GM18498 (cell line): ENCODE results near the gene STXBP6.
A peak's percentile ranks its signal among the peaks of the same experiment; 100 is the strongest.

Experiments used
- ATAC-seq: cut with Tn5 transposase; IDR thresholded peaks from one replicate; pipeline ENCODE4 v1.9.1; 2021; ENCODE audit warnings: mild to moderate bottlenecking, moderate library complexity; ENCODE audit not compliant: unreplicated experiment

Gene STXBP6

GRCh38 chr14:25049568-25050268 lies at the start of gene STXBP6:
Gene STXBP6 (minus strand): TSS chr14:25050147. CDS start chr14:24974818, 75,329 bp downstream.
- ATAC-seq, result peak; percentile 72

DNA sequence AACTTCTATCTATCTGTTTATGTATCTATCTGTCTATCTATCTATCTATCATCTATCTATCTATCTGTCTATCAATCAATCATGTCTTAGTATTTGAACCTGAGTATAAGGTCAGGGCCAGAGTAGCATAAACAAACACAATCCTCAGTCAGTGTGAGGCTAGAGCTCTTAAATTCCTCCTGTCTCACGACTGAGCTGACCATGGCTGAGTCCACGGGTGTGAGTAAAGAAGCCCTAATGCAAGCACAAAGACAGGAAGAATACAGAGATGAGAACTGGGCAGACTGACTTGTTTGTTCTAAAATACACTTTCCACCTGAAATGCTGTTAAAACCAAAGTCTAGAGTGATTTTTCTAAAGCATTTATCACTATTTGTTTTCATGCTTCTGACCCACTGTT lies 47.2 kb upstream of the STXBP6 start:
- no peak for ATAC-seq

DNA sequence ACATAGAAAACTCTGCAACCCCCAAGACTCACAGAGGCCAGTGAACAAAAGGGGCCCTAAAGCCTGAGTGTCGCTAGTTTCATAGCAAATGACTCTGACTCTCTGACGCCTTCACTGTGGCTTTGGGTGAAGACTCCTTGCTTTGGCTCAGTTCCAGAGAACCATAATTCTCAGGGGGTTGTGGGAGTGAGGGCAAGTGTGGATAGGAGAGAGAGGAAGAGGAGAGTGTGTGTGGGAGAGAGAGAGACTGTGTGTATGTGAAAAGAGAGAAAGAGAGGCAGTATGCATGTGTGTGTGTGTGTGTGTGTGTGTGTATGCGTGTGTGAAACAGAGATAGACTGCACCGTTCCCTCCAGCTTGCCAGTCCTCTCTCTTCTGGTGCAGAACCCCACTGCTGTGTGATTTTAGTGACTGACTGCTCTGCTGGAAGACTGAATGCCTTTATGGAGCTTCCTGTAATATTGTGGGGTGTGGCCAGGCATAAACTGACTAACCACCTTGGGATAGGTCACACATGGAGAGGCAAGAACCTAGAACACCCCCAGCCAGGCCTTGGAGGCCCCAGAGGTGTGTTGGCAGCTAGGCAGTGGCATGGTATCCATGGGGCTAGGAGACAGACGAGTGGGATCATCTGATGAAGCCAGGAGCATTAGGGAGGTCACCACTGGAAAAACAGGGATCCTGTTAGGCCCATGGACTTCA lies 45.9 kb upstream of the STXBP6 start:
- no peak for ATAC-seq

- ATAC-seq, result no peak
These were observed 44.4 kb upstream of the STXBP6 start for GRCh38 chr14:25094171-25094907.

DNA sequence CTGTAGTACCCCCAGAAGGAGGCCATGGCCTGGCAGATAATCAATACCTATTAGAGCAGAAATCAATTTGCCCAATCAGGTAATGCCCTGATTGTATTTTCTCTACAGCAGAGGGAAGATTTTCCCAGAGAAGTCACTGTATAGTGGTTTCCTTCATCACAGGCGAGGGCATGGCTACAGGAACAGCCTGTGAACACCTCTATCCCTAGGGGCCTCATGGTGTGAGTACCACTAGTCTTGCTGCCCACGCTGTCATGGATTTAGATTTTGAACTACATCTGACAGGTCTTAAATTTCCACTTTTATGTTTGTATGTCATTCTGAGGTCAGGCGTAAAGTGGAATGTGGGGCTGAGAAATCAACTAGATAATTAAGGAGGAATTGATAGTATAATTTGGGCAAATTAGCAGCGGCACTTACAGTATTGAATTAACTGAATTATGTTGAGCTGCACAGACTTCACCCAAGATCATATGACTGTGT lies 42.4 kb upstream of the STXBP6 start:
- ATAC-seq, result no peak

DNA sequence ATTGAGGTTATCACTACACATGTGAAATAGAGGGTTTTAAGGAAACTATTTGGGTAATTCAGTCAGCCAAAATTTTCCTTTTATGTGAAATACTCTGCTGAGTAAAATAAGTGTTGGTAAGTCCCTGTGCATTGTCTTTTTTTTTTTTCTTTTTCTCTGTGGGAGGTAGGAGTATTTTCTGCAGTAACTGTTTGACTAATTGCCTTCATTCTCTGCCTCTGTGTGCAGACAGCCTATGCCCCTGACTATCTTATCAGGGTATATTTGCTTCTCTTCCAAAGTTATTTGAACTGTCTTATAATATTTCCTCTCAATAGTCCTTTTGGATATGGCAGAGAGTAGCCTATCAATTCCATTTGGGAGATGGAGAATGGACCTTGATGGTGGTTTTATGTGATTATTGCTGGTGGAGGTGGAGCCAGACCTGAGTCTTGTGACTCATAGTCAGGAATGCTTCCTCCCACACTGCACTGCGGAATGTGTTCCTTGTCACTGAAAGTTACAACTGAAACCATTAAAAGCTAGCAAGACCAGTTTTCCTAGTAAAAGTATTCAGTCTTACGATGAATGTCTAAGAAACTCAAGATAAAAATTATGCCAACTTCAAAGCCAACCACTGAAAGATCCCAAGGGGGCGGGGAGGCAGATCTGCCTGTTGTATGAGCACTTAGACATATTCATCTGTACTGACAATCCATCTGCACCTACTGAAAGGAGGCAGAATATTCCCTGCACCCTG lies 40.9 kb upstream of the STXBP6 start:
- no peak for ATAC-seq

DNA sequence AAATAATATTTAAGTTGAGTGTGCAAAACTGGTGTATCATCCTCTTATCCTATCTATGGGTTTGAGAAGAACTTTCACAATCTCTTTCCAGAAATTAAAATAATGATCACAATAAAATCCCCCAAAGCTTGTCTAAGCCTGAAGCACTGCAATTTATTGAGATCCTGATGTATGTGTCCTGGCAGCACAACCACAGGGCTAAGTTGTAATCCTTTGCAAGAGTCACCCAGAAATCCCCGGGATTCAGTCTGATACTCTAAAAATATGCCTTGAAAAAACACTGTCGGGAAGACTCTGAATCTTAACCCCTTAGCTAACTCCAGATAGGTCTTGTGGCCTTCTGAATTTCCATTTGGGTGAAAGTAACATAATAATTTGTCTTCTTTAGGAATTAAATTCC lies 40.3 kb upstream of the STXBP6 start:
- no peak for ATAC-seq

GRCh38 chr14:25089496-25089895 lies 39.5 kb upstream of the STXBP6 start:
- no peak for ATAC-seq

DNA sequence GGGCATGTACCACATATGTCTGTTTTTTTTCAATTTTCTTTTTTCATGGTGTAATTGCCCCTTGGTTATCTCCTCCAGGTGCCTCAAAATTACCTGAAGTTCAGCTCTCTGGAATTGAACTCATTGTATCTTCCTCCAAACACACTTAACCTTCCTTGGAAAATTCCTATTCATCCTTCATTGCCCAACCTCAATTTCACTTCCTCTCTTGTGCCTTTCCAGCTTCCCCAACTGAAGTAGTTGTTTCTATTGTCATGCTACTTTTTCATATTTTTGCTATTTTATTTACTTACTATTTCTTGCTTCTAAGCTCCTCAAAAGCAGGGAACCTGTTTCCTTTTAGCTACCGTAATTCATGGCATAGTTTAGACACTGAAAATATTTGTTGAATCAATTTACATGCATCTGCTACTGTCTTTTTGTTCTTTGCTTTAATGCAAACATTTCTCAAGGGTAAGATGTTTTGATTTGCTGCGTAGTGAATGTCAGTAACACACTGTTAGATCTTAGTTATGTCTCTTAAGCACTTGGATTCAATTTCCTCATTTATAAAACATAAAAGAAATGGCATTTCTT lies 37.0 kb upstream of the STXBP6 start:
- ATAC-seq, result no peak

- ATAC-seq, result no peak
These were observed 36.1 kb upstream of the STXBP6 start for GRCh38 chr14:25086081-25086480.

DNA sequence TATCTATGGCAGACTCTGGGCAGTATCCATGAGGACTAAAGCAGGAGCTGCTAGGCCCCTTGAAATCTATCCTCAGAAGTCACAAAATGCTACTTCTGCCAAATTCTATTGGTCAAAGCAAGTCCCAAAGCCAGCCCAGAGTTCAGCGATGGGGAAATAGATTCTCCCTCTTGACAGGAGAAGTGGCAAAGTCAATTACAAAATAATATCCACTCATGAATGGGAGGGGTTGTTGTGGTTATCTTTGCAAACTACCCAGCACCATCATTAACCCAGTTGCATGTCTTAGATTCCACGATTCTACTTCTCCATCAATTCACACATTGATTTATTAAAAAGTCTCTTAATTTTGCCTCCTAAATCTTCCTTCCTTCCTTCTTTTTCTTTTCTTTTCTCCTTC lies 30.7 kb upstream of the STXBP6 start:
- ATAC-seq, result no peak

DNA sequence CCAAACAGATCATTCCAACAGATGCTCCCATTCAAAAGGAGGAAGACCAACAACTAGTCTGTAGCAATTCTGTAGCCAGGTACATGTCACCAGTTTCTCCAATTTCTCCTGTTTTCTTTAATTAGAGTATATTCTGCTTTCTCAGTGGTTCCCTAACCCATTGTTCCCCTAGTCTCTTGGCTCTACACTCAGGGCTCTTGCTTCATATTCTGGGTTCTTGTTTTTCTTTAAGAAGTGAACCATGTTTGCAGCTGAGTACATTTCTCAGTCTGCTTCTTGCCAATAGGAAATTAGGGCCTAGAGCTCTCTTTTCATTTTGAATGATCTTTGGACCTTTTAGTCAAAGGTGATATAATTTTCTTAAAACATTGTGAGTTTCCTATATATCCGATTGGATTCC lies 29.4 kb upstream of the STXBP6 start:
- ATAC-seq, result no peak

DNA sequence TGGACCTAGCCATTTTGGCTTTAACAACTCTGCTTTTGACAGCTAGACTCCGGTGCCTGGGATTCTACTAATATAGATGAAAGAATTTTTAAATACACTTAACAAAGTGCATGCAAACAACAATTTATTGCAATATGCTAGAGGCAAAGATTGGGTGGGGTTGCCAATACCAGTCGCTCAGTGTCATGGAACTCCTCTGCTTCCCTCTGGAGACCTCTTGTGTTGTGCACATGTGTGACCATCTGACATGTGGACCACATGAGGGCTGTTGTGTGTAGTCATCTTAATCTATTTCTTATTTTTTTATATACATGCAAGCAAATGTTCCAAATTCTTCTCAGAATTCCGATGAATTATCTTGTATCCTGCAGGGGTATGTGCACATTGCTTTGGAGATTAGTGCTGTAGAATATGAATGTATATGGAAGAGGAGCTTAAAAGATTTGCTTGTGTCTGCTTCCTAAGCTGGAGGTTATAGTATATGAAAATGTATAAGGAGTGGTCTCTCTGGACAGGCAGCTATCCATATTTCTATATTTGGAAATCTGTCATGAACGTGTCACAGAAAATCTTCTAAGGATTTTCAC lies 24.2 kb upstream of the STXBP6 start:
- ATAC-seq, result no peak

- no peak for ATAC-seq
These were observed 19.9 kb upstream of the STXBP6 start for GRCh38 chr14:25069879-25070278.

DNA sequence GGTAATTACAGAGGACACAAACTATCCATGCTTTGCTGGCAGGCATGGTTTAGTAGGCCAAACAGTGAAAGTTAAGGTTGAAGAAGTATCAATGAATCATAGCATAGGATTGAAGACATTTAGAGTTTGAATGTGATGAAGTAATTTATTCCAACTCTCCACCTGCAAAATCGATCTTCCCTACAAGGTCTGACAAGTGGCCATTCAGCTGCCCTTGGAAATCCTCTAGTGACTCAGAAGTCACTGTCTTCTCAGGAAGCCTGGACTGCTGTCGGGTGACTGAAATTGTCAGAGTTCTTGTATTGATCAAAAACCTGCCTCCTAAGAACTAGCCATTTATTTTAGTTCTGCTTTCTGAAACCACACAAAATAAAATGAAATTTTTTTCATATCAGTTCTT lies 17.7 kb upstream of the STXBP6 start:
- no peak for ATAC-seq

DNA sequence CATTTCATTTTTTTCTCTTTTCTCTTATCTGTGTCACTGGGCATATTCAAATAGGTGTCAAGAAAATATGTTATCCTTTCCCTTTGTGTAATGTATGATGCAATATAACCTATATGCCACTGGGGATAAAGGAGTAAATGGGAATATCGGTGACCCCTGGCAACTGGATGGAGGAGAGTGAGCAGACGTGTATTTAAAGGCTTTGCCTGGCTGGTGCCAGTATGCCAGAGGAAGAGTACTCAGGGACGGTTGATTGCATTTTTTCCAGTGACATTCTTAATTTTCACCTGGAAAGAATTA lies 12.0 kb upstream of the STXBP6 start:
- ATAC-seq, result no peak

- ATAC-seq, result no peak
These were observed 6.7 kb upstream of the STXBP6 start for GRCh38 chr14:25056688-25057078.

DNA sequence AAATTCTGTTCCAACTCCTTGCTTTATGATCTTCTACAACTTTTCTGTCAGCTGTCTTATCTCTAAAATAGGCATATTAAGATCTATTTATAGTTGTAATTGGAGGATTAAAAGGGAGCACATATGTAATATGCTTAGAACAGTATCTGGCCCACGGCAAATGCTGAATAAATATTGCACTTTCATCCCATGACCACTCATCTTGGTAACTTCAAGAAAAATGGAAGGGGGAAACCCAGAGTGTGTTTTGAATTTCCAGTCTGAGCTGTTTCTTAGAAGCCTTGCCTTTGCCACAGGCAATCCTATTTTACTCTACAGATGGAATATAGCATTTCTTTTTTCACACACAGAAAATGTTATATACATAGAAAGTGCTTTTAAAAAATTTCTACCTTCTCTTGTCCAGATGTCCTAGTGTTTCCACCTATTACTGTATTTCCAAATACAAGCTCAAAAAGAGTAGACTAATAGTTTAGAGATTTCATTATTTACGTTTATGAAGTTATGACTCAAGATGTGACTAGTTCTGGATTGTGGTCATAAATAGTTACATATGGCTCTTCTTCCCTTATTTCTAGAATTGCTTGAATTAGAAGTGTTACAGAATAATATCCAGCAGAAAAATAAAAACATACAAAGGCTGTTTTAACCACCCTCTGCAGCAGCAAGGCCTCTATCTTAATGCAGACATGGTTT lies 6.2 kb upstream of the STXBP6 start:
- no peak for ATAC-seq

- no peak for ATAC-seq
These were observed 5.1 kb upstream of the STXBP6 start for GRCh38 chr14:25055005-25055404.

DNA sequence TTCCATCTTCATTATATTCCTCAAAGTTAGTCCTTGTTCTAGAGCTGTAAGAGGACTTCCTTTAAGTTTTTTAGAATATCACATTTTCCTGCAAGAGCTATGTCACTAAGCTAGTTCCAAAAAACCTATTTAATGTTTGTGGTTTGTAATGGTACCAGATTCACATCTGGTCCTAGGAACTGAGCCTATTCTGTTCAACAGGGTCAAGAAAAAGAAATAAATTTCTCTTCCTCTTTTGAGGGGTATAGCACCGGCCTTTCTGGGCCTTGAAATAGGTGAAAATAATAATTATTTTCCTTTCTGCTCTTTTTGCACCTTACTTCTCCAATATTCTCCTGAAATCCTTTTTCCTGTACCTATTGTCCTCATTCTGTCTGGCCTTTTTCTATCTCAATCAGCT lies 3.6 kb upstream of the STXBP6 start:
- ATAC-seq, result no peak
